Measurements from ENCODE around the gene ITGAD. TPM values are rescaled to one million over a fixed set of nuclear protein-coding genes. Genes with fewer than 3 reads are reported as not detected.

The ITGAD gene
- total and polyA plus RNA-seq, 2 of the 4 experiments (the other 2 are of a cell fraction) = not detected

DNA sequence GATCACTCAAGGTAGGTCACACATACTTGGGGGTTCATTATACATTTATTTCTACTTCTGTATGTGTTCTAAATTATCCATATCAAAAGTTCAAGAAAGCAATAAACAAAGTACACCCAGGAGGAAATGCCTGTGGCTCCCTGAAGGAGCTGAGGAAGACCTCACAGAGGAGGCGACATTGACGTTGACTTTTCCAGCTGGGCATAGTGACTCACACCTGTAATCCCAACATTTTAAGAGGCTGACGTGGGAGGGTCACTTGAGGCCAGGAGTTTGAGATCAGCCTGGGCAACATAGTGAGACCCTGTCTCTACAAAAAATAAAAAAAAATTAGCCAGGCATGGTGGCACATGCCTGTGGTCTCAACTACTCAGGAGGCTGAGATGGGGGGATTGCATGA is 16.3 kb downstream of the ITGAD start:
- in situ Hi-C loops (cut with MboI; ENCODE audit: low sequenced_read_pairs) (no loop called here), dilution Hi-C loops (cut with HindIII; ENCODE audit: low sequenced_read_pairs, unreplicated experiment) (no loop called here), intact Hi-C loops (cut with micrococcal nuclease) (no loop called here)
- H3K36me3 ChIP-seq (ENCODE audit: control insufficient read depth, insufficient read depth, low read length) = no peaks in the 10 kb centered on the region
- POLR2A ChIA-PET (ENCODE audit: unreplicated experiment) = no interaction called here
- H3K4ac ChIP-seq (ENCODE audit: low read depth, low read length) = no peak overlapping the region
- H2AFZ ChIP-seq (replicated peaks; ENCODE audit: low read length, poor library complexity) = no peak overlapping the region
- BruUV-seq (replicated peaks) = no TSS peak
- CTCF ChIA-PET = no interaction called here
- H3K27ac ChIP-seq (ENCODE audit: insufficient read depth, low read length) = no peak overlapping the region
- TF ChIP-seq POLR2A (IDR thresholded peaks at IDR 0.05; ENCODE audit: low read depth, low read length) = no peak
- TF ChIP-seq BHLHE40 (IDR thresholded peaks at IDR 0.05; ENCODE audit: low read depth, low read length) = no peak
- TF ChIP-seq SMC3 (IDR thresholded peaks at IDR 0.05; ENCODE audit: low read depth, low read length) = no peak
- no peak for TF ChIP-seq CEBPB (IDR thresholded peaks at IDR 0.05; ENCODE audit: low read depth, low read length)
- TF ChIP-seq NFE2L2 (IDR thresholded peaks at IDR 0.05; ENCODE audit: low read depth, low read length) = no peak
- no peak for TF ChIP-seq MAZ (IDR thresholded peaks at IDR 0.05; ENCODE audit: borderline replicate concordance, low read depth, low read length)
- H3K27me3 ChIP-seq (ENCODE audit: control insufficient read depth, insufficient read depth, low read length) = peaks cover 13% of the 10 kb centered on the region
- no CpG with 5 or more reads among the region's 3 CpGs for WGBS, 2 experiments (ENCODE audit: extremely low coverage in 2 of 2, insufficient read length in 1 of 2)
- H3K56ac ChIP-seq (ENCODE audit: extremely low read depth, insufficient read depth, low read length) = no peak overlapping the region
- no peak overlapping the region for H2BK120ac ChIP-seq (ENCODE audit: low read depth, low read length)
- H3K23ac ChIP-seq (ENCODE audit: low read depth, low read length) = no peak overlapping the region
- no peak overlapping the region for H2AK9ac ChIP-seq (replicated peaks; ENCODE audit: low read depth, low read length, poor library complexity)
- ATAC-seq (ENCODE audit: low read depth) = no peak
- no peak overlapping the region for H3K4me2 ChIP-seq (ENCODE audit: low read depth, low read length)
- no peak overlapping the region for H3K4me3 ChIP-seq (ENCODE audit: insufficient read depth, low read depth, low read length)
- no peaks in the 10 kb centered on the region for H3K79me1 ChIP-seq (ENCODE audit: low read depth in 1 of 2, low read length in 2 of 2)
- H3K18ac ChIP-seq (ENCODE audit: low read depth, low read length) = no peak overlapping the region; the same call in 1 of the 2 replicates
- H2BK20ac ChIP-seq (ENCODE audit: low read depth, low read length) = no peak overlapping the region
- H3K4me1 ChIP-seq (ENCODE audit: control insufficient read depth, insufficient read depth, low read length) = no peaks in the 10 kb centered on the region
- H4K91ac ChIP-seq (ENCODE audit: insufficient read depth, low read depth, low read length) = no peak overlapping the region
- H4K8ac ChIP-seq (ENCODE audit: low read depth in 2 of 2, low read length in 2 of 2) = no peak overlapping the region
- DNase-seq = peak; percentile 66
- no peaks in the 10 kb centered on the region for H3K9me1 ChIP-seq (ENCODE audit: insufficient read depth, low read length)
- H2BK5ac ChIP-seq (ENCODE audit: low read depth, low read length, poor library complexity, severe bottlenecking) = no peak overlapping the region
- H3K14ac ChIP-seq (replicated peaks; ENCODE audit: low read depth, low read length) = no peak overlapping the region
- H4K20me1 ChIP-seq (ENCODE audit: insufficient read depth, low read length) = no peaks in the 10 kb centered on the region
- H2AK5ac ChIP-seq (ENCODE audit: low read depth, low read length) = no peak overlapping the region
- H3K9me3 ChIP-seq (ENCODE audit: control insufficient read depth, insufficient read depth, low read length) = no peaks in the 10 kb centered on the region
- no peak overlapping the region for H2BK15ac ChIP-seq (ENCODE audit: low read depth, low read length)
- H4K5ac ChIP-seq (ENCODE audit: low read depth, low read length) = no peak overlapping the region
- H3K9ac ChIP-seq (ENCODE audit: low read depth, low read length) = no peak overlapping the region
